GM18517 (cell line): ENCODE results near the gene PNPLA7.
"Not testable (repeated sequence)": the region's sequence is repeated elsewhere in the genome, so short reads cannot be mapped to it uniquely, and the experiment has no call there.

ENCODE experiments used
- ATAC-seq: cut with Tn5 transposase; IDR thresholded peaks from one replicate; pipeline ENCODE4 v1.9.1; 2021; ENCODE audit warnings: mild to moderate bottlenecking, moderate library complexity; ENCODE audit not compliant: unreplicated experiment

The PNPLA7 gene

DNA sequence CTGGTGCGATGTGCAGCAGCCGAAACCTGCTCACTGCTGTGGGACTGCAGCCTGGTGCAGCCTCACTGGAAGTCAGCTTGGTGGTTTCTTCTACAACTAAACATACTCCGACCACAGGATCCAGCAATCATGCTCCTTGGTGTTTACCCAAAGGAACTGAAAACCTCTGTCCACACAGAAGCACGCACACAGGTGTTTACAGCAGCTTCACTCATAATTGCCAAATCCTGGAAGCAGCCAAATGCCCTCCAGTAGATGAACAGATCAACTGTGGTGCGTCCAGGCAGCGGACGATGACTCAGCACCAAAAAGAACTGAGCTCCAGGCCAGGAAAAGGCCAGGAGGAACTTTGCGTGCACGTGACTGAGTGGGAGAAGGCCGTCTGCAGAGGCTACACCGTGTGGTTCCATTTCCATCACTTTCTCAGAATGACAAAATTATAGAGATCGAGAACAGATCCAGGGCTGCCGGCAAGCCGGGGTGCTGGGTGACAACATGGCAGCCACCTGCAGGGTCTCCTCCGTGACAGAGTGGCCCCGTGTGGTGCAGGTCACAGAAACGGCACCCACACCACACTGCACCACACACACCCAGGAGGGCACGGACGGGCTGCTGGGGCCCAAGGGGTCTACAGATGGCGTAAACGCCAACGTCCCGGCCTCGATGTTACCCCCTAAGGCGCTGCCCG is 68.0 kb downstream of the PNPLA7 start:
- ATAC-seq = no peak

DNA sequence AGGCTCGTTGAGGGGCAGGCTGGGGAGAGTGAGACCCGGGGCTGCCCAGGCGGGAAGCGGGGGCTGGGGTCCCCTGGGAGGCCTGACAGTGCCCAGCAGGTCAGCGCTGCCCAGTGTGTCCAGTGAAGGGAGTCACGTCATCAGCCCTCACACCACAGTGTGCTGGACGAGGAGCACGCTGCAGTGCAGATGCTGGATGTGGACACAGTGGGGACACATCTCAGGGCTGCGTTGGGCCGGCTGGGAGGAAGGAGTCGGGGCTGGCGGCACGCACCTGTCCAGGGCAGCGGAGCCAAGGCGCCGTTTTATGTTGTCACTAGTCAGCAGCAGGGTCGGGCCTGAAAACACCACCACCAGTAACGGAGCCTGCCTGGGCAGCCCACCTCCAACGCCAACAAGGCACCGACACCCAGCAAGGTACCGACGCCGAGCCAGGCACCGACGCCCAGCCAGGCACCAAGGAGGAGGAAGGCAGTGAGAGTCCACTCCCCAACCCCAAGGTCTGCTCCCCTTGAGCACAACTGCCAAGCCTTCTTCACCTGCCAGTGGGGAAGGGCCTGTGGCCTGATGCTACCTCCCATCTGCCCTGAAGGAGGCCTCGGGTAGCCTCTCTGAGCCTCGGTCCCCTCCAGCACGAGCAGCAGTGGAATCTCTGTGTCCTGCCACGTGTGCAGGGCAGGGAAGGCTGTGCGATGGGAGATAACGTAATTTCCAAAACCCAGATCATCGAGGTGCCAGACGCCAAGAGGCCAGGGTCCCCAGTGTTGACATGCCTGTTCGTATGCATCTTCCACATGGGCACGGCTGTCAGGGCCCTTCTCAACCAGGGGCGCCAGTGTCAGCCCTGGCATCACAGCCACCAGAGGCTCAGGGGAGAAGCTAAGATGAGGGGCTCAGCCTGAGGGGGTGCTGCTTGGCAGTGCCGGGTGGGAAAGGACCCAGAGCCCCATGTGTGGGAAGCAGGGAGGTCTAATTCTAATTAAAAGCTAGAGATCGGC is 69.2 kb downstream of the PNPLA7 start:
- no peak for ATAC-seq

DNA sequence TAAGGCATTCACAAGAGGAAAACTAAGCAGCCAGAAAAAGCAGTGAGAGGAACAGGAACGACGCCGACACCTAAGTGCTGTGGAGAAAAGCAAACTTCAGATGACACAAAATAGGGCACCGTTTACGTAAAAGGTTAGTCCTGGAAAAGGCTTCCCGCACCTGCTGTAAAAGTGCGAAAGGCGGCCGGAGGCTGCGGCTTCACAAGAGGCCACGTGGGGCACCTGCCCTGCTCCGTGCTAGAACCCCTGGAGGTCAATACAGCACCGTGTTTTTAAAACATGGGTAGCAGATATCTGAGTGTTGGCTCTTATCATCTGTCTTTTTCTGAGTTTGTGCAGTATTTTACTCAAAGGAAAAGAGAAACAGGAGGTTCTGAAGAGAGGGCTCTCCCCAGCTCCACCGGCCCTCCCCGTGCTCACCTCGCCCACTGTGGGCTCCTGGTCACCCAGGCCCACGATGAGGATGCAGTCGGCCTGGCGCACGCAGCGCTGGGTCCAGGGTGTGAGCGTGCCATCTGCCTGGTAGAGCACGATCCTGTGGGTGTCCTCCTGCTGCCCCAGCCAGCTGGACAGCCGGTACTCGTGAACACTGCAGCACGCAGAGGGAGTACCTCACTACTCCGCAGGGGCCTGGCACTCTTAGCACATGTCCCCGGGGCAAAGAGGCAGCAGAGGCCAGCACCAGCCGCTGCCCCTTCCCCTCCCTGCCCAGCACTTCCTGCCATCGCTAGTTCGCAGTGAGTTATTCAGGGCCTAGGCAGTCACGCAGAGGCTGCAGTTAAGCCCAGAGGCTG is 70.1 kb downstream of the PNPLA7 start:
- ATAC-seq = no peak

- no peak for ATAC-seq
Measured at GRCh38 chr9:137478962-137479861, 71.0 kb downstream of the PNPLA7 start.

GRCh38 chr9:137478613-137478961 is 71.6 kb downstream of the PNPLA7 start:
- ATAC-seq = no peak

DNA sequence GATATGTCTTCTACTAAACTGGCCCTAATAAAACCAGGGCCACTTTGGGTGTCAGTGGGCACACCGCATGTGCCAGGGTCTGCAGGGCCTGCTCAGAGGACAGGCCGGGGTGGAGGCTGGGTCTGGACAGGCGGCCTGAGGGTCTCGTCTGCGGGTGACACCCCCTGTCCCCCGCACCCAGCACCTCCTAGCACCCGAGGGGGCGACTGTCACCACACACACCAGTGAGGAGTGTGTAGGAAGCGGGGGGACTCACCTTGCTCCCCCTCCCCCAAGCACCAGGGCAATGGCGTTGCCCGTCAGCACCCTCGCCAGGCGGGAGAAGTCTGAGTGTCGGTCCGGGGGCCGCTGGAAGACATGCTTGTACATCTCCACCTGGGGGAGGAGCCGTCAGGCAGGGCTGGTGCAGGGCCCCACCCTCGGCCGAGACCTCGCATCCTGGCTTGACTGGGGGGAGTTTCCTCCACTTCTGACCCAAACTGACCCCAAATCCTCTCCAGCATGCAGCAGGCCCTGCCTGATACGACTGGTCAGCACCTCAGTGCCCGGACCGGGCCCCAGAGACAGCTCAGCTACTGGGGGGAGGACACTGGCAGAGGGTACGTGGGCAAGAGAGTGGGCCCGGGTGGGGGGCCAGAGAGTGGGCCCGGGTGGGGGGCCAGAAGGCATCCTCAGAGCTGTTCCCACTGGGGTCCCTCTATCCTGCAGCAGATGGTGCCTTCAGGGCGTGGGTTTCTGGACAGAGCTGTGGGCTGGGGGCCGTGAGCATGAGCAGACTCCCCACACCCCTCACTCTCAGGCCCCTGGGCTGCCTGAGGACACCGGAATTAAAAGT is 72.2 kb downstream of the PNPLA7 start:
- no peak for ATAC-seq

- no peak for ATAC-seq
Measured at GRCh38 chr9:137476856-137477255, 73.3 kb downstream of the PNPLA7 start.

- no peak for ATAC-seq
Measured at GRCh38 chr9:137475666-137476065, 74.5 kb downstream of the PNPLA7 start.

DNA sequence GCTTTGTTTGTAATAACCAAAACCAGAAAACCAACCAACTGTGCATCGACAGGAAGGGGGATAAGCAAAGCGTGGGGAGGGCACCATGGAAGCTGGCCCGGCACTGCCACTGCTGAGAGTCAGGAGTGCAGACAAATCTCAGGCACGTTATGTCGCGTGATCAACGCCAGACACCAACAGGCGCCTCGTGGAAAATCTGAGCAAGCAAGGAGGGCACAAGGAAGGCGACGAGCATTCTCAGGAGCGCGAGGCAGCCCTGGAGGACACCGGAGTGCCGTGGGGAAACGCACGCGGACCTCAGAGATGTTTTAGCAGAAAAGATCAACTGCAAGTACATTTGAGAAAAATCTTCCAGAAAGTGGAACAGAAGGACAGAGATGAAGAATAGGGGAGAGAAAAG is 75.9 kb downstream of the PNPLA7 start:
- ATAC-seq = no peak

GRCh38 chr9:137470785-137471184 is 79.4 kb downstream of the PNPLA7 start:
- no peak for ATAC-seq

- no peak for ATAC-seq
Measured at GRCh38 chr9:137467896-137468295, 82.3 kb downstream of the PNPLA7 start.

GRCh38 chr9:137467161-137467581 is 83.0 kb downstream of the PNPLA7 start:
- no peak for ATAC-seq

DNA sequence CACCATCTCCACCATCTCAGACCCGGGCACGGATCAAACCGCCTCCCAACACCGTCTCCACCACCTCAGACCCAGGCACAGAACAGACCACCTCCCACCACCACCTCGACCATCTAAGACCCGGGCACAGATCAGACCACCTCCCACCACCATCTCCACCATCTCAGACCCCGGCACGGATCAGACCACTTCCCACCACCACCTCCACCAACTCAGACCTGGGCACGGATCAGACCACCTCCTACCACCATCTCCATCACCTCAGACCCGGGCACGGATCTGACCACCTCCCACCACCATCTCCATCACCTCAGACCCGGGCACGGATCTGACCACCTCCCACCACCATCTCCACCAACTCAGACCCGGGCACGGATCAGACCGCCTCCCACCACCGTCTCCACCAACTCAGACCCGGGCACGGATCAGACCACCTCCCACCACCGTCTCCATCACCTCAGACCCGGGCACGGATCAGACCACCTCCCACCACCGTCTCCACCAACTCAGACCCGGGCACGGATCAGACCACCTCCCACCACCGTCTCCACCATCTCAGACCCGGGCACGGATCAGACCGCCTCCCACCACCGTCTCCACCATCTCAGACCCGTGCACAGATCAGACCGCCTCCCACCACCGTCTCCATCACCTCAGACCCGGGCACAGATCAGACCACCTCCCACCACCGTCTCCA is 83.7 kb downstream of the PNPLA7 start:
- not testable (repeated sequence) for ATAC-seq

GRCh38 chr9:137465720-137466388 is 84.3 kb downstream of the PNPLA7 start:
- ATAC-seq = no peak

DNA sequence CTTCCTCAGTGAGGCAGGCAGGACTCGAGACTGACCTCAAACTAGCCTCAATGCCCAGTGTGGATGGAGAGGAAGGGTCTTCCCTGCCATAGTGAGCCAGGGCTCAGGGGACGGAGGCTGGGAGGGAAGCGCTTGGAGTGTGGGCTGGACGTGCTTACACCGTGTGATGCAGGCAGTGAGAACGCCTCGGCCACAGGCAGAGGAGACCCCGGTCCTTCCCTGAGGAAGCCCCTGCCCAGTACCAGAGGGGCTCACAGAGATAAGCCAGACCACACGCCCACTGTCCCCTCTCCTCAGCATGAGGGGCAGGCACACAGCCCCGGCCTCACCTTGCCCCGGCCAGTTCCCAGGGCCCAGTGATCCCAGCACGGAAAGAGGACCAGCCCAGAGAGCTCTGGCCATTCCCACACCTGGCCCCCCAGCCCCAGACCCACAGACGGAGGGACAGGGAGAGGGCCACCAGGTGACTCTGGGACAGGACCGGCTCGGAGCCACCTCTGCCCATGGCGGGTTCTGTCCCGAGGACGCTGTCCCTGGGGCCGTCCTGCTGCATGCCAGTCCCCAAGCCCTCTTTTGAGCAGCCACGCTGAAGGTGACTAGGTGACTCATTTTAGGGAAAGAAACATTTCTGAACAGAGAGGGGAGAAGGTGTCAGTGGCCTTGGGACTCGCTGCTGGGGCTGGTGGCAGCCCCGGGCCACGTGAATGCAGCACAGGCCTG is 85.0 kb downstream of the PNPLA7 start:
- ATAC-seq = no peak

DNA sequence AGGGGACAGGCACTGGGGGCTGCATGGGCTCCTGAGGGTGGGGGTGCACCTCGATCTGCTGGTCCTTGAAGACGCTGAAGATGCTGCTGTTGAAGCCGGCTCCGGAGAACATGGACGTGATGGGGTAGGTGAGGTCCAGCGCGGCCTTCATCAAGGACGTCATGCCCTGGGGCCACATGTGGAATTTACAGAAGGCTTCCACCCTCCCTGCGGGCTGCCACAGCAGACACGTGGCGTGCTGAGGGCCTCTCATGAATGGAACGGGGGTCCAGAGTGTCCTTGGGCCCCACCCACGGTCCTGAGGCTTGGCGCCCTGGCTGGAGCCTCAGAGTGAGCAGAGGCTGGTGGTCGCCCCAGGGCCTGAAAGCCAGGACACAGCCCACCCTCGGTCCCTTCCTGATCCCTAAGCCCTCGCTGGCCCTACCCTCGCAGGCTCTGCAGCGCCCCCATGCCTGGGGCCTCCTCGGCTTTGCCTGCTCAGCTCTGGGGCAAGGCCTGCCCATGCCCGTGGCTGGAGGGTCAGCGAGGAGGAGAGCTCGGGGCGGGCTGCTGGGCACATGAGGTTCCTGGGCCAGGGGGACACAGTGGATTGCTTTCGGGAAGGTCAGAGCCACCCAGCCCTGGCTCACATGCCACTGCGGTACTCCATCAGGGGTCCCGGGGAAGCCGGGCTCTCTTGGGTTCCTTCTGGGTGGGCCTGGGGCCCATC is 85.8 kb downstream of the PNPLA7 start:
- ATAC-seq = no peak

DNA sequence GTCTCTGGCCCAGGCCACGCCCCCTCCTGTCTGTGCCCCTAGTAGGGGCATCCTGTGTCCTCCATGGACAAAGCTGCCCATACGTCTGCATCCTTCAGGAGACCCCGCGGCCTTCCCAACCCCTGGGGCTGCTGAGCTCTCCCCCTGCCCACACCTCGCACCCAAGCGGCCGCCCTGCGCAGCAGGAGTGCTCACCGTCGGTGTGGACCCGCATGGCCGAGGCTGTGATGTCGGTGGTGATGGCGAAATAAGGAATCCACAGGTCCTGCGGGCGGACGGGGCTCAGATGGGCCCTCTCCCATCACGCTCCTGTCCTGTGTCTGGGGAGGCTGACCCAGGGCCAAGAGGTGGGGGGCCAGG is 86.3 kb downstream of the PNPLA7 start:
- ATAC-seq = no peak
